Psoas muscle (tissue), 8 donors: ENCODE data around the gene KIF21B. TPM values are rescaled to one million over a fixed set of nuclear protein-coding genes. Genes with fewer than 3 reads are reported as not detected.

Source experiments
- ATAC-seq, 4 donors: fragments of 200-7000 bp; cut with Tn5 transposase; one replicate each; pipeline ENCODE4 v1.9.1; 2020; ENCODE audit warnings: moderate library complexity in 3 of 4, mild to moderate bottlenecking in 2 of 4
- DNase-seq, 2 donors: peaks; one replicate each; pipeline ENCODE4 v3.0.0-alpha.2; 2020
- H3K27ac ChIP-seq: fragments of 200-600 bp; one replicate; pipeline ENCODE4 v1.8.0; 2022
- H3K27me3 ChIP-seq, 3 donors: fragments of 200-600 bp in 1 of 3; one replicate each; pipeline versions ENCODE4 v1.6.1 to v1.8.0; 2013 to 2022; ENCODE audit warnings: low read length in 2 of 3, mild to moderate bottlenecking in 2 of 3, moderate library complexity in 1 of 3; ENCODE audit not compliant: insufficient read depth in 3 of 3
- H3K36me3 ChIP-seq, 2 donors: fragments of 200-600 bp in 1 of 2; one replicate each; pipeline versions ENCODE4 v1.6.1 to v1.8.0; 2013 to 2022; ENCODE audit warnings: low read depth in 1 of 2, mild to moderate bottlenecking in 1 of 2, moderate library complexity in 1 of 2; ENCODE audit not compliant: insufficient read depth in 1 of 2
- H3K4me1 ChIP-seq: fragments of 200-600 bp; one replicate; pipeline ENCODE4 v1.8.0; 2022
- H3K4me3 ChIP-seq: fragments of 200-600 bp; one replicate; pipeline ENCODE4 v1.8.0; 2022; ENCODE audit warnings: mild to moderate bottlenecking
- H3K9me3 ChIP-seq: fragments of 200-600 bp; one replicate; pipeline ENCODE4 v1.8.0; 2022
- WGBS, 3 donors: extraction: QIAGEN DNeasy Blood & Tissue Kit; methylation state at CpG; one replicate each; pipeline versions ENCODE4 v1.1.6 to v1.1.7; 2013; 5-methylcytosine and 5-hydroxymethylcytosine counted together
- intact Hi-C, 2 donors: fragments of 100-400 bp; cut with DNase I; formaldehyde crosslinking; loops; one replicate each; pipeline versions ENCODE4 v1.11.0 to v1.14.2; 2022
- polyA plus RNA-seq, 3 donors: library from polyadenylated mRNA; stranded (reverse); fragments of 200-250 nt; gene quantifications; one replicate each; pipeline ENCODE4 v1.2.3, GENCODE V29; 2013
- total RNA-seq, 4 donors: library from RNA; stranded (reverse); fragmentation: NEBNext Ultra II Directional in 2 of 4; extraction: Animal tissue kit (Norgen Biotek cat#: 25700) in 2 of 4; gene quantifications; one replicate each; pipeline versions ENCODE4 v1.2.1 to v1.2.4, GENCODE V29; 2021 to 2023
- TF ChIP-seq, protein P1 (sequence below): fragments of 200-600 bp; IDR thresholded peaks from one replicate; pipeline ENCODE4 v1.8.0; 2022; ENCODE audit warnings: antibody characterized with exemption
- donor health status: healthy with polysubstance abuse.
- donor health status: DM: no; HTN: no; CAD: no; lungs with moderate emphysema.
- donor health status: Bipolar disorder and iron deficiency.
- donor health status: healthy.
- donor health status: DM: yes; HTN: yes; CAD: no.
- donor health status: DM: no; HTN: no; CAD: no.
- donor health status: DM: no; HTN: no; CAD: no.
- donor health status: DM: yes; HTN: yes; CAD: no.

Gene KIF21B
- total and polyA plus RNA-seq, 7 donors = 0.04 to 0.81 (median 0.20) TPM

DNA sequence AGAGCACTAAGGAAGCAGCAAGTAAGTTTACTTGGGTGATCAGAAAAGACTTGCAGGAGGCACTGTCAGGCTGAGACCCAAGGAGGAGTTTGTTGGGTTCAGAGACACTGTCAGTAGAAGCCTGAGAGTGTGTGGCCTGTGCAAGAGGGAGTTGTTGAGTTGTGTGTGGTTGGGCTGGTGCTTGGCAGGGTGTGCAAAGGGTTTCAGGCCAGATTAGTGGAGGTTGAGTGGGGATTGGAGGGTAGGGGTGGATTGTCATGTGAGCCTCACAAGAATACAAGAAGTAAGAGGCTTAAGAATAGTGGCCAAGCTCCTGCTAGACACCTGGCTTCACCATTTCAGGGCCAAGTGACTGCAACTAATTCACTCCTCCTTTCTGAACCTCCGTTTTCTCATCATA is 8.9 kb upstream of the KIF21B start:
- Histone ChIP-seq H3K4me3 (no peak overlapping the region), H3K9me3 (no peaks in the 10 kb centered on the region), H3K4me1 (peaks cover 9% of the 10 kb centered on the region), H3K27ac (no peak overlapping the region), H3K36me3 (no peaks in the 10 kb centered on the region), H3K27me3 (no peaks in the 10 kb centered on the region)
- TF ChIP-seq, protein P1, sequence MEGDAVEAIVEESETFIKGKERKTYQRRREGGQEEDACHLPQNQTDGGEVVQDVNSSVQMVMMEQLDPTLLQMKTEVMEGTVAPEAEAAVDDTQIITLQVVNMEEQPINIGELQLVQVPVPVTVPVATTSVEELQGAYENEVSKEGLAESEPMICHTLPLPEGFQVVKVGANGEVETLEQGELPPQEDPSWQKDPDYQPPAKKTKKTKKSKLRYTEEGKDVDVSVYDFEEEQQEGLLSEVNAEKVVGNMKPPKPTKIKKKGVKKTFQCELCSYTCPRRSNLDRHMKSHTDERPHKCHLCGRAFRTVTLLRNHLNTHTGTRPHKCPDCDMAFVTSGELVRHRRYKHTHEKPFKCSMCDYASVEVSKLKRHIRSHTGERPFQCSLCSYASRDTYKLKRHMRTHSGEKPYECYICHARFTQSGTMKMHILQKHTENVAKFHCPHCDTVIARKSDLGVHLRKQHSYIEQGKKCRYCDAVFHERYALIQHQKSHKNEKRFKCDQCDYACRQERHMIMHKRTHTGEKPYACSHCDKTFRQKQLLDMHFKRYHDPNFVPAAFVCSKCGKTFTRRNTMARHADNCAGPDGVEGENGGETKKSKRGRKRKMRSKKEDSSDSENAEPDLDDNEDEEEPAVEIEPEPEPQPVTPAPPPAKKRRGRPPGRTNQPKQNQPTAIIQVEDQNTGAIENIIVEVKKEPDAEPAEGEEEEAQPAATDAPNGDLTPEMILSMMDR = no peak
- ATAC-seq = no peak
- intact Hi-C loops = no loop called here
- WGBS, 3 donors = 65 to 74% (median 67%) methylated on average over 1 of the region's 1 CpG
- DNase-seq = no peak

DNA sequence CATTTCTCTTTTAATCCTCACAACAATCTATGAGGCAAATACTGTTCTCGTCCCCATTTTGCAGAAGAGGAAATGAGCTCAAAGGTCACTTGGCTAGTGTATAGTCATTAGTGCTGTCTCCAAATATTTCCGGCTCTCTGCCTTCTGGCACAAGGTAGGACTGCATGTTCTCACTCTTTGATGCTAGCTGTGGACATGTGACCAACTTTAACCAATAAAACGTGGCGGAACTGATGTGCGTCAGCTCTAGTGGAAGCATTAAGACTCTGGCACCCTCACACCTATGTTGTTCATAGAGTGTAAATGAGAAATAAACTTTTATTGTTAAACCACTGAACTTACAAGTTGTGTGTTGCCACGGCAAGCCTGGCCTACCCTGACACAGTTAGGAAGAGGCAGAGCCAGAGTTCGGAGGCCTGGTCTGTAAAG is 5.0 kb upstream of the KIF21B start:
- intact Hi-C loops = no loop called here
- Histone ChIP-seq H3K4me1 (peaks cover 10% of the 10 kb centered on the region), H3K27ac (no peak overlapping the region), H3K4me3 (no peak overlapping the region), H3K27me3 (no peaks in the 10 kb centered on the region), H3K9me3 (no peaks in the 10 kb centered on the region), H3K36me3 (no peaks in the 10 kb centered on the region)
- WGBS, 3 donors = 58 to 59% (median 58%) methylated on average over 7 of the region's 7 CpGs
- TF ChIP-seq, protein P1 = no peak
- ATAC-seq (peak in 2 of 4 donors; percentile 25 to 49), DNase-seq (no peak)

GRCh38 chr1:201026836-201027235 is 3.3 kb upstream of the KIF21B start:
- H3K36me3 ChIP-seq = no peaks in the 10 kb centered on the region
- no peak overlapping the region for H3K27ac ChIP-seq
- H3K9me3 ChIP-seq = no peaks in the 10 kb centered on the region
- 32 to 54% (median 41%) methylated on average over 3 of the region's 3 CpGs for WGBS, 3 donors
- ATAC-seq = no peak
- TF ChIP-seq, protein P1 = no peak
- intact Hi-C loops = no loop called here
- H3K4me1 ChIP-seq = peaks cover 18% of the 10 kb centered on the region
- DNase-seq = no peak
- H3K4me3 ChIP-seq = no peak overlapping the region
- no peaks in the 10 kb centered on the region for H3K27me3 ChIP-seq

GRCh38 chr1:201026234-201026633 is 2.7 kb upstream of the KIF21B start:
- TF ChIP-seq, protein P1 = no peak
- H3K4me3 ChIP-seq = no peak overlapping the region
- H3K27me3 ChIP-seq = no peaks in the 10 kb centered on the region
- DNase-seq (no peak), ATAC-seq (no peak)
- H3K27ac ChIP-seq = no peak overlapping the region
- H3K9me3 ChIP-seq = no peaks in the 10 kb centered on the region
- H3K36me3 ChIP-seq = no peaks in the 10 kb centered on the region
- intact Hi-C loops = no loop called here
- H3K4me1 ChIP-seq = peaks cover 18% of the 10 kb centered on the region
- WGBS, 3 donors = 79 to 92% (median 82%) methylated on average over 3 of the region's 3 CpGs

DNA sequence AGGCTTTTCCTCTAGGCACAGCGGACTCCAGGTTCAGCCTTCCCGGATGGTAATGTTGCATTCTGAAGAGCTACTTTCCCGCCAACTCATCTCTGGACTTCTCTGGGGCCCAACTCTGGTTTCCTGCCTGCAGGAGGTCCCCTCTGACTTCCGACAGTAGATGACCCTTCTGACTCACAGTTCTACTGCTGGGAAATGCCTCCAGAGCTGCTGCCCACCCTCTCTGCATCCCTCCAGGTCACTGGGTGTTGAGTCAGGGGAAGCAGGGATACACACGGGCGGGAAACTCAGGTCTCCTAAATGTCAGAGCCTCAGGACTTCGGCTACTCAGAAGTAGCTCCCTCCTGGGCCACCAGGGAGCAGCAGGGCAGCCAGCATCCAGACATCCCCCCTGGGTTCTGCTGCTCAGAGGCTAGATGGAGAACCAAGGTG is 2.1 kb upstream of the KIF21B start:
- Histone ChIP-seq H3K4me1 (peaks cover 18% of the 10 kb centered on the region), H3K36me3 (no peaks in the 10 kb centered on the region), H3K4me3 (no peak overlapping the region), H3K27me3 (no peaks in the 10 kb centered on the region), H3K27ac (no peak overlapping the region), H3K9me3 (no peaks in the 10 kb centered on the region)
- TF ChIP-seq, protein P1 = no peak
- DNase-seq = no peak
- intact Hi-C loops = no loop called here
- ATAC-seq = no peak
- 77 to 89% (median 80%) methylated on average over 7 of the region's 7 CpGs for WGBS, 3 donors
